ENCODE results near the gene KCNV2. TPM values are rescaled to one million over a fixed set of nuclear protein-coding genes. Genes with fewer than 3 reads are reported as not detected.

Gene KCNV2
- total and polyA plus RNA-seq, 2 of the 13 experiments (the other 11 are each of a cell fraction or from before 2014, with no cell fraction given), result not detected

- TF ChIP-seq ARID3A (IDR thresholded peaks at IDR 0.05; ENCODE audit: low read depth, low read length) (peak; percentile 21; the same call in 1 of the 2 replicates), ZNF317 (CRISPR knock-in tag; IDR thresholded peaks at IDR 0.05) (no peak), ESRRA (CRISPR knock-in tag; IDR thresholded peaks at IDR 0.05; ENCODE audit: low read depth) (no peak), HDAC1 (CRISPR knock-in tag; IDR thresholded peaks at IDR 0.05) (0 out of 2 replicates have a peak, but pooled peaks have one; percentile 23), AHDC1 (CRISPR knock-in tag; IDR thresholded peaks at IDR 0.05; ENCODE audit: borderline replicate concordance) (peak; percentile 44; the same call in 1 of the 2 replicates), FOXP4 (CRISPR knock-in tag; IDR thresholded peaks at IDR 0.05) (peak; percentile 72), MAFF (IDR thresholded peaks at IDR 0.05; ENCODE audit: low read depth, low read length) (peak; percentile 54; the same call in 1 of the 2 replicates), IRF1 (CRISPR knock-in tag; IDR thresholded peaks at IDR 0.05; ENCODE audit: low read depth) (no peak), BHLHE40 (IDR thresholded peaks at IDR 0.05; ENCODE audit: low read length) (0 out of 2 replicates have a peak, but pooled peaks have one; percentile 22), KLF6 (CRISPR knock-in tag; IDR thresholded peaks at IDR 0.05) (peak; percentile 52; the same call in 1 of the 2 replicates), RXRB (CRISPR knock-in tag; IDR thresholded peaks at IDR 0.05; ENCODE audit: borderline replicate concordance) (0 out of 2 replicates have a peak, but pooled peaks have one; percentile 22), SSRP1 (CRISPR knock-in tag; IDR thresholded peaks at IDR 0.05) (0 out of 2 replicates have a peak, but pooled peaks have one; percentile 33), ATF4 (CRISPR knock-in tag; IDR thresholded peaks at IDR 0.05) (peak in 1 of 2 experiments; percentile 48; a peak in 1 of 4 replicates), FOXA3 (CRISPR knock-in tag; IDR thresholded peaks at IDR 0.05) (peak; percentile 79), ZFP90 (CRISPR knock-in tag; IDR thresholded peaks at IDR 0.05; ENCODE audit: borderline replicate concordance) (no peak), FOXK1 (CRISPR knock-in tag; IDR thresholded peaks at IDR 0.05; ENCODE audit: borderline replicate concordance, low read depth) (peak; percentile 58; the same call in 1 of the 2 replicates), ZEB1 (IDR thresholded peaks at IDR 0.05; ENCODE audit: insufficient replicate concordance, low read depth) (no peak), RAD21 (CRISPR knock-in tag; IDR thresholded peaks at IDR 0.05) (peak; percentile 66)
Measured at GRCh38 chr9:2727966-2728613, 10.8 kb downstream of the KCNV2 start (continued).
